GM23338 (cell line): ENCODE measurements around the gene LYSMD1. TPM values are rescaled to one million over a fixed set of nuclear protein-coding genes. Genes with fewer than 3 reads are reported as not detected.

ENCODE experiments used
- ATAC-seq: fragments of 200-7000 bp; cut with Tn5 transposase; 3 replicates; pipeline ENCODE4 v1.9.1; 2020
- DNase-seq: peaks from one replicate; pipeline ENCODE4 v3.0.0-alpha.2; 2015; ENCODE audit warnings: low spot score
- H2AFZ ChIP-seq: fragments of 200-600 bp; sonication (generic); 2 replicates; pipeline ENCODE4 v1.8.0; 2016; ENCODE audit warnings: antibody characterized with exemption, mild to moderate bottlenecking, moderate library complexity
- H3F3A ChIP-seq: fragments of 200-600 bp; sonication (generic); replicated peaks from 2 replicates; pipeline ENCODE4 v1.8.0; 2017; ENCODE audit warnings: antibody characterized with exemption, mixed run types, low read depth
- H3K27ac ChIP-seq: fragments of 200-600 bp; sonication (generic); 2 replicates; pipeline ENCODE4 v1.6.1; 2016; ENCODE audit warnings: low read depth
- H3K27me3 ChIP-seq: fragments of 200-600 bp; sonication (generic); 2 replicates; pipeline ENCODE4 v1.8.0; 2016; ENCODE audit warnings: mild to moderate bottlenecking, mixed run types, moderate library complexity; ENCODE audit not compliant: insufficient read depth
- H3K36me3 ChIP-seq: fragments of 200-600 bp; sonication (generic); 2 replicates; pipeline ENCODE4 v1.8.0; 2016; ENCODE audit warnings: mild to moderate bottlenecking; ENCODE audit not compliant: insufficient read depth
- H3K4me1 ChIP-seq: fragments of 200-600 bp; sonication (generic); 2 replicates; pipeline ENCODE4 v1.8.0; 2016; ENCODE audit warnings: mild to moderate bottlenecking, moderate library complexity; ENCODE audit not compliant: insufficient read depth
- H3K4me2 ChIP-seq: fragments of 200-600 bp; sonication (generic); 2 replicates; pipeline ENCODE4 v1.7.1; 2017; ENCODE audit warnings: mixed run types
- H3K4me3 ChIP-seq: fragments of 200-600 bp; sonication (generic); 2 replicates; pipeline ENCODE4 v1.6.1; 2016; ENCODE audit warnings: mixed run types
- H3K79me2 ChIP-seq: fragments of 200-600 bp; sonication (generic); replicated peaks from 2 replicates; pipeline ENCODE4 v1.8.0; 2017; ENCODE audit warnings: mild to moderate bottlenecking; ENCODE audit not compliant: insufficient read depth
- H3K9me2 ChIP-seq: fragments of 200-600 bp; sonication (generic); 2 replicates; pipeline ENCODE4 v1.8.0; 2017; ENCODE audit not compliant: insufficient read depth
- H4K20me1 ChIP-seq: fragments of 200-600 bp; sonication (generic); replicated peaks from 2 replicates; pipeline ENCODE4 v1.8.0; 2017; ENCODE audit warnings: mild to moderate bottlenecking; ENCODE audit not compliant: insufficient read depth
- H3K27ac Mint-ChIP-seq: 2 replicates; pipeline ENCODE4 v1.8.0; 2020; ENCODE audit warnings: inconsistent platforms, mild to moderate bottlenecking, moderate library complexity, mixed read lengths
- H3K27me3 Mint-ChIP-seq: 3 replicates; pipeline ENCODE4 v1.8.0; 2022; ENCODE audit warnings: low read depth, mild to moderate bottlenecking, moderate library complexity, mixed read lengths, inconsistent platforms; ENCODE audit not compliant: insufficient read depth, poor library complexity
- H3K36me3 Mint-ChIP-seq: 3 replicates; pipeline ENCODE4 v1.8.0; 2021; ENCODE audit warnings: low read depth, mild to moderate bottlenecking, inconsistent platforms, moderate library complexity, mixed read lengths
- H3K4me1 Mint-ChIP-seq: 3 replicates; pipeline ENCODE4 v1.8.0; 2020; ENCODE audit warnings: mild to moderate bottlenecking, inconsistent platforms, mixed read lengths
- H3K4me3 Mint-ChIP-seq: 3 replicates; pipeline ENCODE4 v1.8.0; 2021; ENCODE audit warnings: moderate library complexity, mild to moderate bottlenecking, inconsistent platforms, mixed read lengths
- H3K9me3 Mint-ChIP-seq: 3 replicates; pipeline ENCODE4 v1.8.0; 2020; ENCODE audit warnings: moderate library complexity, mild to moderate bottlenecking, inconsistent platforms, mixed read lengths
- CREB1 ChIP-seq: fragments of 250-450 bp; sonication (Bioruptor Pico); IDR thresholded peaks from 2 replicates; pipeline ENCODE4 v1.5.0; 2020; ENCODE audit warnings: low read depth, mild to moderate bottlenecking, moderate library complexity
- EZH2 ChIP-seq: fragments of 200-600 bp; sonication (generic); IDR thresholded peaks from one replicate; pipeline ENCODE4 v1.8.0; 2017; ENCODE audit warnings: antibody characterized with exemption, mild to moderate bottlenecking, low read depth; ENCODE audit not compliant: unreplicated experiment
- EZH2phosphoT487 ChIP-seq: fragments of 200-600 bp; sonication (generic); IDR thresholded peaks from one replicate; pipeline ENCODE4 v1.8.1; 2018; ENCODE audit warnings: antibody characterized with exemption; ENCODE audit not compliant: unreplicated experiment
- JUNB ChIP-seq: IDR thresholded peaks from one replicate; pipeline ENCODE4 v1.6.1; 2016; ENCODE audit warnings: antibody characterized with exemption; ENCODE audit not compliant: unreplicated experiment
- NANOG ChIP-seq: IDR thresholded peaks from 2 replicates; pipeline ENCODE4 v1.6.1; 2016; ENCODE audit warnings: antibody characterized with exemption, borderline replicate concordance
- POLR2AphosphoS5 ChIP-seq: IDR thresholded peaks from 2 replicates; pipeline ENCODE4 v1.6.1; 2016; ENCODE audit warnings: antibody characterized with exemption, low read depth
- STAT1 ChIP-seq: IDR thresholded peaks from one replicate; pipeline ENCODE4 v1.6.1; 2016; ENCODE audit warnings: antibody characterized with exemption; ENCODE audit not compliant: unreplicated experiment
- ZNF114 ChIP-seq: fragments of 250-450 bp; sonication (Bioruptor Pico); IDR thresholded peaks from 2 replicates; pipeline ENCODE4 v1.5.0; 2020; ENCODE audit warnings: mild to moderate bottlenecking, moderate library complexity
- polyA plus RNA-seq: library from polyadenylated mRNA; unstranded; fragments of >200 nt; fragmentation: Nextera tagmentation; extraction: Ambion mirVana; gene quantifications from 2 replicates; pipeline ENCODE4 v1.2.1, GENCODE V29; 2016
- total RNA-seq: library from RNA; depleted of rRNA; stranded (reverse); fragments of >200 nt; shearing (Covaris generic); gene quantifications from 2 replicates; pipeline ENCODE4 v1.2.3, GENCODE V29; 2014
- TF ChIP-seq, protein P1 (sequence below): IDR thresholded peaks from one replicate; pipeline ENCODE4 v1.6.1; 2018; ENCODE audit warnings: antibody characterized with exemption; ENCODE audit not compliant: unreplicated experiment
- TF ChIP-seq, protein P2 (sequence below): IDR thresholded peaks from 2 replicates; pipeline ENCODE4 v1.6.1; 2016; ENCODE audit warnings: antibody characterized with exemption
- TF ChIP-seq, protein P3 (sequence below), 2 experiments: fragments of 200-600 bp in 1 of 2; sonication (generic) in 1 of 2; conservative IDR thresholded peaks; 2 replicates each; pipeline versions ENCODE4 v1.5.1 to v1.6.1; 2016 to 2017; ENCODE audit warnings: antibody characterized with exemption in 2 of 2, low read depth in 2 of 2, mild to moderate bottlenecking in 2 of 2, moderate library complexity in 1 of 2

LYSMD1 gene
- total and polyA plus RNA-seq, 2 experiments from 2014 or later, result 3.6 to 6.4 TPM

DNA sequence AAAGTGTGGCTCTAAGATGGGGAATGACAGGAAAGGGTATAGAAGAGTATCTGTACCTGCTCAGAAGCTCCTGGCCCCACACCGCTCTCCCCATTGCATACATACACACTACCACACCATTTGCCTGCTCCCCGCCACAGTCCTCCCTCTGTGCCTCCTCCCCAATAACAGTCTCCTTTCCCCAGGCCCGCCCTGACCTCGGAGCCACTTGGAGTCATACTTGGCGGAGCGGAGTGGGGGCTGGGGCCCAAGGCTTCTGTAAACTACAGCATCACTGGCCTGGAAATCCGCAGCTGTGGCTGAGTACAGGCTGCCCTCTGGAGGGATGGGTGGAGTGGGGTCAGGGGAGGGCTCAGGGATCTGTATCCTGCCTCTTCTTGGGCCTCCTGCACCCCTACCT, 27.9 kb downstream of the LYSMD1 start:
- no peak for DNase-seq
- Histone ChIP-seq H3K79me2 (no peaks in the 10 kb centered on the region), H2AFZ (no peak overlapping the region), H4K20me1 (no peaks in the 10 kb centered on the region; the same call in 1 of the 2 replicates), H3K36me3 (no peaks in the 10 kb centered on the region), H3K27me3 (peaks cover 18% of the 10 kb centered on the region), H3K4me2 (no peak overlapping the region), H3K27ac (no peak overlapping the region), H3K9me2 (no peaks in the 10 kb centered on the region), H3K4me3 (no peak overlapping the region), H3F3A (no peaks in the 10 kb centered on the region), H3K4me1 (peaks cover under 1% of the 10 kb centered on the region; the same call in 1 of the 2 replicates)
- H3K4me3 Mint-ChIP-seq, result no peak overlapping the region
- peaks cover 7% of the 10 kb centered on the region for H3K4me1 Mint-ChIP-seq
- peaks cover 31% of the 10 kb centered on the region for H3K27me3 Mint-ChIP-seq
- TF ChIP-seq STAT1, result no peak
- TF ChIP-seq CREB1 (CRISPR knock-in tag), result no peak
- TF ChIP-seq EZH2phosphoT487, result no peak
- no peak for TF ChIP-seq EZH2
- no peak for TF ChIP-seq NANOG
- TF ChIP-seq JUNB, result no peak
- TF ChIP-seq, protein P1, sequence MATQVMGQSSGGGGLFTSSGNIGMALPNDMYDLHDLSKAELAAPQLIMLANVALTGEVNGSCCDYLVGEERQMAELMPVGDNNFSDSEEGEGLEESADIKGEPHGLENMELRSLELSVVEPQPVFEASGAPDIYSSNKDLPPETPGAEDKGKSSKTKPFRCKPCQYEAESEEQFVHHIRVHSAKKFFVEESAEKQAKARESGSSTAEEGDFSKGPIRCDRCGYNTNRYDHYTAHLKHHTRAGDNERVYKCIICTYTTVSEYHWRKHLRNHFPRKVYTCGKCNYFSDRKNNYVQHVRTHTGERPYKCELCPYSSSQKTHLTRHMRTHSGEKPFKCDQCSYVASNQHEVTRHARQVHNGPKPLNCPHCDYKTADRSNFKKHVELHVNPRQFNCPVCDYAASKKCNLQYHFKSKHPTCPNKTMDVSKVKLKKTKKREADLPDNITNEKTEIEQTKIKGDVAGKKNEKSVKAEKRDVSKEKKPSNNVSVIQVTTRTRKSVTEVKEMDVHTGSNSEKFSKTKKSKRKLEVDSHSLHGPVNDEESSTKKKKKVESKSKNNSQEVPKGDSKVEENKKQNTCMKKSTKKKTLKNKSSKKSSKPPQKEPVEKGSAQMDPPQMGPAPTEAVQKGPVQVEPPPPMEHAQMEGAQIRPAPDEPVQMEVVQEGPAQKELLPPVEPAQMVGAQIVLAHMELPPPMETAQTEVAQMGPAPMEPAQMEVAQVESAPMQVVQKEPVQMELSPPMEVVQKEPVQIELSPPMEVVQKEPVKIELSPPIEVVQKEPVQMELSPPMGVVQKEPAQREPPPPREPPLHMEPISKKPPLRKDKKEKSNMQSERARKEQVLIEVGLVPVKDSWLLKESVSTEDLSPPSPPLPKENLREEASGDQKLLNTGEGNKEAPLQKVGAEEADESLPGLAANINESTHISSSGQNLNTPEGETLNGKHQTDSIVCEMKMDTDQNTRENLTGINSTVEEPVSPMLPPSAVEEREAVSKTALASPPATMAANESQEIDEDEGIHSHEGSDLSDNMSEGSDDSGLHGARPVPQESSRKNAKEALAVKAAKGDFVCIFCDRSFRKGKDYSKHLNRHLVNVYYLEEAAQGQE, result no peak
- no peak for TF ChIP-seq POLR2AphosphoS5
- no peak for TF ChIP-seq ZNF114 (CRISPR knock-in tag)
- TF ChIP-seq, protein P2, sequence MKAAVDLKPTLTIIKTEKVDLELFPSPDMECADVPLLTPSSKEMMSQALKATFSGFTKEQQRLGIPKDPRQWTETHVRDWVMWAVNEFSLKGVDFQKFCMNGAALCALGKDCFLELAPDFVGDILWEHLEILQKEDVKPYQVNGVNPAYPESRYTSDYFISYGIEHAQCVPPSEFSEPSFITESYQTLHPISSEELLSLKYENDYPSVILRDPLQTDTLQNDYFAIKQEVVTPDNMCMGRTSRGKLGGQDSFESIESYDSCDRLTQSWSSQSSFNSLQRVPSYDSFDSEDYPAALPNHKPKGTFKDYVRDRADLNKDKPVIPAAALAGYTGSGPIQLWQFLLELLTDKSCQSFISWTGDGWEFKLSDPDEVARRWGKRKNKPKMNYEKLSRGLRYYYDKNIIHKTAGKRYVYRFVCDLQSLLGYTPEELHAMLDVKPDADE, result no peak
- no peak overlapping the region for H3K27ac Mint-ChIP-seq
- H3K9me3 Mint-ChIP-seq, result no peaks in the 10 kb centered on the region
- H3K36me3 Mint-ChIP-seq, result peaks cover 34% of the 10 kb centered on the region
- ATAC-seq, result no peak

DNA sequence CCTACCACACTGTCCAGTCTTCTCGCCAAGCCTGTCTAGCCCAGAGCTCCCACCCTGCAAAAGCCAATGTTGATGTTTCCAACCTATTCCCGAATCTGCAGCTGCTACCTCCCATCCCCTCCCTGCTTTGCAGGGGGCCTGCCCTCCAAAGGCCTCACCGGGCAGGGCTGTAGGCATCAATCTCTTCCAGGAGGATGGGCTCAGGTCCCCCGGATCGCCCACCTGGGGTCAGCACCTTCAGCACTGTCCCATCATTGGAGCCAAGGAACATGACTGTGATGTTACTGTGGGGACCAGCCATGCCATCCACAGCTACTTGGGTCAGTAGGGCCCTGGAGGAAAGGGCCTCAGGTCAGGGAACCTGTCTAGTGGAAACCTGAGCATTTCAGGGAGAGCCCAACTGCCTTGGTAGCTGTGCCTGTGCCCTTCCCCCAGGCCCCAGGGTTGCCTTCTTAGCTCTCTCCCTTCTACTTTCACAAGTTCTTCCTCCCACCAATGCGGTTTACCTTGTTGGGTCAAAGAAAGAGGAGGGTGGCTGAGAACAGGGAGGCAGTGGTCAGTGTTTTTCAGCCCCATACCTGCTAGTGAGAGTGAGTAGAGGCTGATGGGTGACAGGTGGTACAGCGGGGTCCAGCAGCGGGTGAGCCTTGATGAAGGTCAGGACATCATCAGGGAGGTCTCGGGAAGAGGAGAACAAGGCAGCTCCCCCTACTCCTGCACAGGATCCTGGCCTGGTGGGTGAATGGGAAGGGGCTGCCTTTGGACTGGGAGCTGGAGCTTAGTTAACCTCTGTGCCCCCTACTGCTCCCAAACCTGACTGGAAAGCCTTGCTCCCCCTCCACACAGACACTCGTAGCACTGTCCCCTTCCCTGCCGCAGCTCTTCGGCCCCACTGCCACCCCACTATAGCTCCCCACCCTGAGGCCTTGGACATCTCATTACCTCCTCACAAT, 30.0 kb downstream of the LYSMD1 start:
- H3K27ac ChIP-seq, result no peak overlapping the region
- H3K4me2 ChIP-seq, result no peak overlapping the region
- peaks cover 7% of the 10 kb centered on the region; the same call in 1 of the 2 replicates for H3K4me1 ChIP-seq
- H3K79me2 ChIP-seq, result no peaks in the 10 kb centered on the region
- no peaks in the 10 kb centered on the region for H3K9me3 Mint-ChIP-seq
- no peaks in the 10 kb centered on the region; the same call in 1 of the 2 replicates for H4K20me1 ChIP-seq
- peak; percentile 40 for DNase-seq
- TF ChIP-seq POLR2AphosphoS5 (no peak), EZH2 (no peak), NANOG (no peak)
- TF ChIP-seq, protein P3, sequence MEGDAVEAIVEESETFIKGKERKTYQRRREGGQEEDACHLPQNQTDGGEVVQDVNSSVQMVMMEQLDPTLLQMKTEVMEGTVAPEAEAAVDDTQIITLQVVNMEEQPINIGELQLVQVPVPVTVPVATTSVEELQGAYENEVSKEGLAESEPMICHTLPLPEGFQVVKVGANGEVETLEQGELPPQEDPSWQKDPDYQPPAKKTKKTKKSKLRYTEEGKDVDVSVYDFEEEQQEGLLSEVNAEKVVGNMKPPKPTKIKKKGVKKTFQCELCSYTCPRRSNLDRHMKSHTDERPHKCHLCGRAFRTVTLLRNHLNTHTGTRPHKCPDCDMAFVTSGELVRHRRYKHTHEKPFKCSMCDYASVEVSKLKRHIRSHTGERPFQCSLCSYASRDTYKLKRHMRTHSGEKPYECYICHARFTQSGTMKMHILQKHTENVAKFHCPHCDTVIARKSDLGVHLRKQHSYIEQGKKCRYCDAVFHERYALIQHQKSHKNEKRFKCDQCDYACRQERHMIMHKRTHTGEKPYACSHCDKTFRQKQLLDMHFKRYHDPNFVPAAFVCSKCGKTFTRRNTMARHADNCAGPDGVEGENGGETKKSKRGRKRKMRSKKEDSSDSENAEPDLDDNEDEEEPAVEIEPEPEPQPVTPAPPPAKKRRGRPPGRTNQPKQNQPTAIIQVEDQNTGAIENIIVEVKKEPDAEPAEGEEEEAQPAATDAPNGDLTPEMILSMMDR (conservative IDR thresholded peaks at IDR 0.05; ENCODE audit: low read depth in 2 of 2), result peak; percentile 43 to 68
- H3K4me3 ChIP-seq, result no peak overlapping the region
- no peak overlapping the region for H3K4me3 Mint-ChIP-seq
- H2AFZ ChIP-seq, result no peak overlapping the region
- peaks cover 5% of the 10 kb centered on the region for H3K4me1 Mint-ChIP-seq
- peaks cover 33% of the 10 kb centered on the region for H3K27me3 ChIP-seq
- H3K27ac Mint-ChIP-seq, result no peak overlapping the region
- no peaks in the 10 kb centered on the region for H3K9me2 ChIP-seq
- ATAC-seq, result no peak
- H3F3A ChIP-seq, result peaks cover 4% of the 10 kb centered on the region; the same call in 1 of the 2 replicates
- H3K36me3 Mint-ChIP-seq, result peaks cover 34% of the 10 kb centered on the region
- no peaks in the 10 kb centered on the region for H3K36me3 ChIP-seq
- peaks cover 45% of the 10 kb centered on the region for H3K27me3 Mint-ChIP-seq
